HG02588 (cell line): ENCODE data around the gene TSHZ2.
"Not testable (repeated sequence)": the region's sequence is repeated elsewhere in the genome, so short reads cannot be mapped to it uniquely, and the experiment has no call there.

Experiments used
- ATAC-seq: cut with Tn5 transposase; IDR thresholded peaks from one replicate; pipeline ENCODE4 v1.9.1; 2021; ENCODE audit warnings: mild to moderate bottlenecking, moderate library complexity; ENCODE audit not compliant: unreplicated experiment

TSHZ2 gene

GRCh38 chr20:53427951-53428350 is 455.8 kb downstream of the TSHZ2 start:
- ATAC-seq = no peak

DNA sequence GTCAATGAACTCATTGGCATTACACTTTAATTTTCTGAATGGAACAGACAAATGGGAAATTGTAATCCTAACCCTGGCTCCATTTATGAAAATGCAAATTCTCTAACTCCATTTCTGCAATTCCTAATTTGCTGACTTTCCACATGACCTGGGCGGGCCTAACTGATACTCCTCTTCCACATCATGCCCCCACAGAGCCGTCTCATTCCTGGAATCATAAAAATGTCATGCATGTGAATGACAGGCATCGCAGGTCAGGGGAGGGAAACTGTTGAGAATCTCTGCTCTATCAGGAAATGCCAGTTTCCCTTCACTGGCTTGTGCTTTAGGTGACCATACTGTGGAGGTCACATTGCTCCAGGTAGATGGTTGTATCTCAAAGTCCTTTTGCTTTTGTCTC is 456.4 kb downstream of the TSHZ2 start:
- ATAC-seq = no peak

DNA sequence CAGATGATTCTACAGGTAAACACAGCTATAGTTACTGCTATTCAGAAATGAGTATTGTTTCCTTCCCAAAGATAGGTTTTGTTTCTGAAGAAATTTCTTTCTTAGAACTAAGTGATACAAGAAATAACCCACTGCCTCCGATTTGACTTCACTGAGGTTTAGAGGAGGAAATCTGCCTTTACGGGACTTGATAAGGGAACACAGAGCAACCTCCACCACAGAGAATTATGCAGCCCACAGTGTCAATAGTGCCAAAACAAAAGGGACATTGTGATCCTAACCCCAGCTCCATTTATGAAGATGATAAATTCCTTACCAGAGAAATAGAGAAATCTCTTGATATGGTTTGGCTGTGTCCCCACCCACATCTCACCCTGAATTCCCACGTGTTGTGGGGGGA is 456.8 kb downstream of the TSHZ2 start:
- no peak for ATAC-seq

- no peak for ATAC-seq
Observed at GRCh38 chr20:53434662-53435061, 462.5 kb downstream of the TSHZ2 start.

GRCh38 chr20:53436927-53437326 is 464.8 kb downstream of the TSHZ2 start:
- not testable (repeated sequence) for ATAC-seq

GRCh38 chr20:53438368-53438767 is 466.2 kb downstream of the TSHZ2 start:
- no peak for ATAC-seq

DNA sequence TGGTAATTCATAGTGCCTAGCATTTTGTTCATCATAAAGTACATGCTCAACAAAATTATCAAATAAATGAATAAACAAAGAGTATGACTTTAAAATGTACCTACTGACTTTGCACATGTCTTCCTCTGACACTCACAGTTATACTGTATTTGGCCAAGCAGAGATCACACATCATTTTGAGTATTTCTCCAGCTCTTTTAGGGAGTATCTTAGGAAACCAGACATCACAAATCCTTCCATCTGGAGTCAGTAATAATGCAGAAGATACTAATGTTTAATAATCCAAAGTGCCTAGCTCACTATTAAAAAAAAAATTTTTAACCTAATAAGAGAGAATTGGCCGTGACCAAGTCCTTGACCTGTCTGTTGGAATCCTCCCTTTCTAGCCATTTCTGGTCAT is 466.9 kb downstream of the TSHZ2 start:
- ATAC-seq = no peak

DNA sequence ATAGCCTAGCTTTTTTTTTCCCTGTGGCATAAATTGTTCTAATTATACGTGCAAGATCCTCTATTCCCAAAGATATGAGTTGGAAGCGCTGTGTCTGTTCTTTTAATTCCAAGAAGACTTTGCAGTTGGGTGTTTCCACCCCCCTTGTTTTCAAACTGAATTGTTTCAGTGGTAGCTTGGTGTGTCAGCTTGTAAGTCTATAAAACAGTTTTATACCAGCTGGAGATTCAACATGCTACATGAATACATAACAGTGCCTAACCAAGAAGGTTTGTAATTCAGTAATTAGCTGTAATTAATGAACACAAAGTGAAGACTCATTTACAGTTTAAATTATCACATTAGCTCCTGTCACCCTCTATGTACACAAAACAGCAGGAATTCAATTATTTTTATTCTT is 467.5 kb downstream of the TSHZ2 start:
- ATAC-seq = no peak

DNA sequence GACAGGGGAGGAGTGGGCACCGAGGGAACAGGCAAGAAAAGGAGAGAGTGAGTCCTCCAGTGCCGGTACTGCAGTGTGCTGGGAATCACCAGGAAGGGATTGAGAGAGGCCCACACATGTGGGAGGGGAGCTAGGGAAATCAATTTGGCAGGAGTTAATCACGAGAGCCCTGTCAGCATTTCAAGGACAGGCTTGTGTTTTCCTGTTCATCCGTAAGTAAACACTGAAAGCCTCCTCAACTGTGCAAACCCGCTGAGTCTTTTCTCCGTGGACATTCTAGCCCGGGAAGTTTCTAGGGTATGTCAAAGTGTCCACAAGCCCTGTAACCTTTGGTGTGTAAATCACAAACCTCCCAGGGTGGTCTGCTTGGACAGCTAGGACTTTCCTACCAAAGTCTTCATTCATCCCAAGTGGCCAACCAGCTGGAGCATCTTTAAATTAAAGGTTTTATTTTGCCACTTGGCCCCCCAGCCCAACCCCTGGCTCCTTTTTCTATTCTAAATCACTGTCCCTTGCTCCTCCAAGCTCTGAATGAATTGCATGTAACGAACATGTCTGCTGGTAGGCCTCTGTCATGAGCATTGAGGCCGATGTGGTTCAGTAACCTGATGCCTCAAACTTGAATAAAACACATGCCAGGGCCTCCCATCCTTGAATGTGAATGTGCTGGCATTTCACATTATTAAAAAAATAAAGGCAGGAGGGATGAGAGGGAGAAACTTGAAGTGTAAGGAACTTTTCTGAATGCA is 472.4 kb downstream of the TSHZ2 start:
- no peak for ATAC-seq

DNA sequence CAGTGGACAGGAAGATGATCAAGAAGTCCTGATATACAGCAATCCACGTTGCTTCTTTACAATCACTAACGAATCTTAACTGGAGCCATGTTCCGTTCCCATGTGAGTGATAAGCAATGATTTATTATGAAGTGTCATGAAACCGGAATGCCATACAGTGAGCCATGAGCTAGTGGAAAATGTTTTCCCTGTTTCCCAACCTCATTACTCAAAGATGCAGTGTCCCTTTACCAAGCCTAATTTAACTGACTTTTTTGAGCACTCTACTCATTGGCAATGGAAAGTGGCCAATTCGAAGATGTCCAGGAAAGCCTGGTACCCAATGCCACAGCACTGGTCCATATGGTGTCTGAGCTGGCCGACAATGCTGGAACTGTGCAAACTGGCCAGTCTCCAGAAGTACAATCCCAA is 473.2 kb downstream of the TSHZ2 start:
- ATAC-seq = no peak

DNA sequence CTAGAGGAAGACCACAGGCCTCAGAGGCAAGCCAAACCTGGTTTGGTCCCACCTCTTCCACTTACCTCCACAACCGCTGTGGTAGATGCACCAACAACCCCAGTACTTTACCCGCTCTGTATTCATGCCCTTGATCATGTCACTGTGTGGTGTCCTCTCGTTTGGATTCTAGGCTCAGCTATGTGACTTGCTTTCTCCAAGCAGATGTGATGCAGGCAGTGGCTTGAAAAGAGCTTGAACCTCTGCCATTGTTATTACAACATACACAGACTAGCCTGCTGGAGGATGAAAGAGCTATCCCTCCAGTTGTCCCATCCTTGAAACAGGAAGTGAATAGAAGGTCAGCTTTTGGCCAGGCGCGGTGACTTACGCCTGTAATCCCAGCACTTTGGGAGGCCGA is 473.8 kb downstream of the TSHZ2 start:
- ATAC-seq = no peak

GRCh38 chr20:53447316-53447715 is 475.2 kb downstream of the TSHZ2 start:
- ATAC-seq = no peak

DNA sequence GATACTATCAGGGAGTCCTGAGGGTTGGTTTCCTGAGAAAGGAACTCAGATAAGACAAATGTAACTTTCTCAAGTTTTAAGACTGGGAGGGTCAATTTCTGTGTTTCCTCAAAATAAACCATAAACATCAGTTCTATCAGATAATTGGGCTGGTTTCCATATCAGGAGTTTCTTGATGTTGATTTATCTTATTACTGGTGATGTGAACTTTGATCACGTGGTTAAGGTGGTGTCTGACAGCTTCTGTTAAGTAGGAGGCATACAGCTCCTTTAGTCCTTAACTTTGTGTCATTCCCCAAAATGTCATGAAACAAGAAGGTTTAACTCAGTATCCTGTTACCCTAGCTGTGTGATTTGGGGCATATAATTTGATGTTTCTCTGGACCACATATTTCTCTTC is 476.3 kb downstream of the TSHZ2 start:
- no peak for ATAC-seq

DNA sequence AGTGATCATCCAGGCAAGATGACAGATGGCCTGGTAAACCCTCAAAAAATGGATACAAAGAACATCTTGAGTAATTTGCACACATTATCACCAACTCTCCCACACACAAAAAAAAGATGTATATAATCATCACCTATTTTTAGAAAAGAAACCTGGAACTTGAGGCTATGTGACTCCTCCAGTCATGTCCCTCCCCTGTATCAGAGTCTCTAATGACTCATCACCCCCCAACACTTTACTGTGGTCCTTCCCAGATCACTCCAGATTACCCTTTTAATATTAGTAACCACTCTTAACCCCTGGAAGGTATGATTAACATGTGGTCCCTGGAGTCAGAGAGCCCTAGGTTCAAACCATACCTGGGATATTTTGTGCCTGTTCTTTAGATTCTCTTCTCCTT is 476.7 kb downstream of the TSHZ2 start:
- ATAC-seq = no peak

GRCh38 chr20:53453076-53453475 is 480.9 kb downstream of the TSHZ2 start:
- no peak for ATAC-seq

- no peak for ATAC-seq
Observed at GRCh38 chr20:53454675-53455276, 482.6 kb downstream of the TSHZ2 start.

GRCh38 chr20:53463101-53463972 is 491.2 kb downstream of the TSHZ2 start:
- ATAC-seq = no peak

GRCh38 chr20:53466279-53466678 is 494.1 kb downstream of the TSHZ2 start:
- no peak for ATAC-seq

- no peak for ATAC-seq
Observed at GRCh38 chr20:53468587-53468986, 496.4 kb downstream of the TSHZ2 start.

GRCh38 chr20:53472859-53473258 is 500.7 kb downstream of the TSHZ2 start:
- ATAC-seq = not testable (repeated sequence)

- ATAC-seq = no peak
Observed at GRCh38 chr20:53480913-53481312, 508.8 kb downstream of the TSHZ2 start.
